ENCODE results near the gene NUFIP1.

Gene NUFIP1

GRCh38 chr13:44908712-44909111 lies 80.6 kb downstream of the NUFIP1 start:
- TF ChIP-seq CTCF (IDR thresholded peaks at IDR 0.05; ENCODE audit: insufficient read depth, low read depth, low read length, missing control alignments), result no peak
- no peak overlapping the region for H3K4me3 ChIP-seq (ENCODE audit: low read length)
- no peak for DNase-seq (ENCODE audit: low read depth)

GRCh38 chr13:44908266-44908665 lies 81.0 kb downstream of the NUFIP1 start:
- TF ChIP-seq CTCF (IDR thresholded peaks at IDR 0.05; ENCODE audit: insufficient read depth, low read depth, low read length, missing control alignments), result no peak
- H3K4me3 ChIP-seq (ENCODE audit: low read length), result no peak overlapping the region
- no peak for DNase-seq (ENCODE audit: low read depth)

DNA sequence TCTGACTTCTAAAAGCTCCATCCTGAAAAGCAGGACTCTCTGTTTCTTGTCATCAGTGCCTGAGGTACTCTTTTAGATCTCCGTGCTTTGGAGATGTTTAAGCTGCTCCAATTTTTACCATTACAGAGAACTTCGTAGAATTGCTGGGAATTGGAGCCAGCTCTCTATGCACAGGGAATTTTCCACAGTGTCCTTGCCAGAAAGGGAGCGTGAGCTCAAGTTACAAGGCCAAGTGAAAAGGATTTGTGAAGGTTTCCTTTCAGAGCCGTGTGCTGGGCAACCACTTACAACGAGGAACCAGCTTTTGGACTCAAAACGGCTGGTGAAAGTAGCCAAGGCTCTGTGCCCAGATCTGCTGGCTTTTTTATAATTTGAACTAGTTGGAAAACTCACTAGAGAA lies 82.6 kb downstream of the NUFIP1 start:
- no peak overlapping the region for H3K4me3 ChIP-seq (ENCODE audit: low read length)
- no peak for DNase-seq (ENCODE audit: low read depth)
- no peak for TF ChIP-seq CTCF (IDR thresholded peaks at IDR 0.05; ENCODE audit: insufficient read depth, low read depth, low read length, missing control alignments)

DNA sequence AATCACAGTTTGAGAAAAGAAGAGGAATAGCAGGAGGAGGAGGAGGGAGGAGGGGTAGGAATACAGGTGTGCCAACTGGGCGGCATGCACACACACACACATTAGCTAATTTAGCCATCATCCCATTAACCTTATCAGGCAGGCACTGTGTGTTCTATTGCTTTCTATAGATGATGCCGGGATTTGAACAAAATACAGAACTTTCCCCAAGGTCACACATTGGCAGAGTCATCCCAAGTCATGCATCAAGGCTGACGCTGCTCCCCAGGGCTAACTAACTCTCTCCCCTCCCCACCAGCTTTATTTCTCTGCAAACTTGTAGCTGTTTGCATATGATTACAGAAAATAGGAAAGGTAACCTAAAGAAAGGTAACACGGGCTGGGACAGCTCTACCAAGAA lies 83.0 kb downstream of the NUFIP1 start:
- TF ChIP-seq CTCF (IDR thresholded peaks at IDR 0.05; ENCODE audit: insufficient read depth, low read depth, low read length, missing control alignments), result no peak
- no peak overlapping the region for H3K4me3 ChIP-seq (ENCODE audit: low read length)
- no peak for DNase-seq (ENCODE audit: low read depth)

- no peak for TF ChIP-seq CTCF (IDR thresholded peaks at IDR 0.05; ENCODE audit: insufficient read depth, low read depth, low read length, missing control alignments)
- no peak overlapping the region for H3K4me3 ChIP-seq (ENCODE audit: low read length)
- no peak for DNase-seq (ENCODE audit: low read depth)
These were observed 83.7 kb downstream of the NUFIP1 start for GRCh38 chr13:44905556-44905955.

- TF ChIP-seq CTCF (IDR thresholded peaks at IDR 0.05; ENCODE audit: insufficient read depth, low read depth, low read length, missing control alignments), result no peak
These were observed 84.3 kb downstream of the NUFIP1 start for GRCh38 chr13:44904967-44905366.

GRCh38 chr13:44903574-44903985 lies 85.7 kb downstream of the NUFIP1 start:
- TF ChIP-seq CTCF (IDR thresholded peaks at IDR 0.05; ENCODE audit: insufficient read depth, low read depth, low read length, missing control alignments), result no peak
- H3K4me3 ChIP-seq (ENCODE audit: low read length), result no peak overlapping the region
- DNase-seq (ENCODE audit: low read depth), result no peak

More at GRCh38 chr13:44904967-44905366, 84.3 kb downstream of the NUFIP1 start:
- peak; percentile 60 for DNase-seq (ENCODE audit: low read depth)
- no peak overlapping the region for H3K4me3 ChIP-seq (ENCODE audit: low read length)
